GM06990 (cell line): Measurements from ENCODE around the gene MKLN1.

Experiments
- DNase-seq: peaks from one replicate; pipeline ENCODE4 v3.0.0-alpha.2; 2011; ENCODE audit not compliant: insufficient read length; ENCODE audit errors: extremely low read depth
- H3K27me3 ChIP-seq: replicated peaks from 2 replicates; pipeline ENCODE4 v1.6.0; 2011; ENCODE audit warnings: low read length; ENCODE audit not compliant: control insufficient read depth, insufficient read depth
- H3K36me3 ChIP-seq: 2 replicates; pipeline ENCODE4 v1.5.1; 2011; ENCODE audit warnings: low read length; ENCODE audit not compliant: control insufficient read depth, insufficient read depth
- H3K4me3 ChIP-seq: replicated peaks from 2 replicates; pipeline ENCODE4 v1.5.1; 2011; ENCODE audit warnings: low read depth, mild to moderate bottlenecking, control low read depth, low read length
- TF ChIP-seq, protein P1 (sequence below): IDR thresholded peaks from 2 replicates; pipeline ENCODE4 v1.5.1; 2011; ENCODE audit warnings: low read length, control low read depth, mild to moderate bottlenecking, inconsistent platforms; ENCODE audit not compliant: insufficient read depth, poor library complexity, severe bottlenecking

The MKLN1 gene

DNA sequence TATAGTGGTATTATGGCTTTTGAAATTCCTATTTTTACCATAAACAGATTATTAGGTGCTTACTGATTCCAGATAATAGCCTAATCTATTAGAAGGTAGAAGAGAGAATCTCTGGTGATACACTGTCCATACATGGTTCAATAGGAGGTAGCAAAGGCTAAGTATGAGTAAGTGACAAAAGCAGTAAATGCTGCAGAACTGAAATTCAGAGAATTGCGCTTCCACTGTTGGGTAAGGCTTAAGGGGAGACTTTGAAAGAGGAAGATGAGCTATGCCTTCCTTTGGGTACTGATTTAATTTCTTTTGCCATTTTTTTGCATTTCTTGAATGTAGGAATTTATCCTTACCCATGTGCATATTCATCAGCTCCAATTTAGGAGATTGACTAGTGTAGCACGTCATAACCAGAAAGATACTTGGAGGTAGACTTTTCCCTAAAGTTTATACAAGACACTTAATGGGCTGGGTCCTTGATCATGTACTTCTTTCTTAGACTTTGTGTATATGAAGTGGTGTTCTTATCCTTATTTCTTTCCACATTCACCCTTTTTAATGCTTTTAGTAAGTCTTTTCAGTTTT lies 15.3 kb downstream of the MKLN1 start:
- H3K4me3 ChIP-seq: no peak overlapping the region
- TF ChIP-seq, protein P1, sequence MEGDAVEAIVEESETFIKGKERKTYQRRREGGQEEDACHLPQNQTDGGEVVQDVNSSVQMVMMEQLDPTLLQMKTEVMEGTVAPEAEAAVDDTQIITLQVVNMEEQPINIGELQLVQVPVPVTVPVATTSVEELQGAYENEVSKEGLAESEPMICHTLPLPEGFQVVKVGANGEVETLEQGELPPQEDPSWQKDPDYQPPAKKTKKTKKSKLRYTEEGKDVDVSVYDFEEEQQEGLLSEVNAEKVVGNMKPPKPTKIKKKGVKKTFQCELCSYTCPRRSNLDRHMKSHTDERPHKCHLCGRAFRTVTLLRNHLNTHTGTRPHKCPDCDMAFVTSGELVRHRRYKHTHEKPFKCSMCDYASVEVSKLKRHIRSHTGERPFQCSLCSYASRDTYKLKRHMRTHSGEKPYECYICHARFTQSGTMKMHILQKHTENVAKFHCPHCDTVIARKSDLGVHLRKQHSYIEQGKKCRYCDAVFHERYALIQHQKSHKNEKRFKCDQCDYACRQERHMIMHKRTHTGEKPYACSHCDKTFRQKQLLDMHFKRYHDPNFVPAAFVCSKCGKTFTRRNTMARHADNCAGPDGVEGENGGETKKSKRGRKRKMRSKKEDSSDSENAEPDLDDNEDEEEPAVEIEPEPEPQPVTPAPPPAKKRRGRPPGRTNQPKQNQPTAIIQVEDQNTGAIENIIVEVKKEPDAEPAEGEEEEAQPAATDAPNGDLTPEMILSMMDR: no peak
- DNase-seq: no peak
- H3K36me3 ChIP-seq: no peaks in the 10 kb centered on the region
- H3K27me3 ChIP-seq: no peaks in the 10 kb centered on the region

DNA sequence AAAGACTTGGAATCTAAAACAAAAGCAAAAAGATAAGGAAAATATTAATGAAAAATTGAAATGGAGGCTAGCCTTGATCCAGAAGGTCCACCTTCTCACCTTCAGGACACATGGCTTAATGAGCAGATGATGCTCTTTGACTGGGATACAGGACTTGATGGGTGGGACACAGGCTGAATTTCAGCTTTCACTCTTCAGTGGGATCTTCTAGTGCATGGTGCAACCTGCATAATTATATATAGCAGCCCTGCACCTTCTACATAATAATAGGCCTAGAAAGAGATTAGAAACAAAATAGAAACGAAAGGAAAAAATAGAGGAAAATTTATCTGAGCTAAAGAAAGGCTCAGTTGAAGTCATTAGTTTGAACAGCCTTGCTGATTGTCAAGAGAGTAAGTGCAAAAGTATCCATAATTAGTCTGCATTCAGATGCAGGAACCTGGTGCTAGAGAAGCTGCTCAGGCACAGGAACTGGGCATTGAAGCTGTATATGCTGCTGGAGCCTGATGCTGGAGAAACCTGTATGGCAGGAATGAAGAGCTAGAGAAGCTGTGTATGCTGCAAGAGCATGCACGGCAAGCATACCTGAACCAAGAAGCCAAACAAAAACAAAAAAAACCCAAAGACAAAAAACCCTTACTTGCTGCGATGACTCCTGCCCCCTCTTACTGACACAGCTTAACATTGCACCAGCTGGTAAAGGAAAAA lies 19.4 kb downstream of the MKLN1 start:
- H3K27me3 ChIP-seq: no peaks in the 10 kb centered on the region
- TF ChIP-seq, protein P1: no peak
- no peaks in the 10 kb centered on the region for H3K36me3 ChIP-seq
- no peak overlapping the region for H3K4me3 ChIP-seq
- no peak for DNase-seq

DNA sequence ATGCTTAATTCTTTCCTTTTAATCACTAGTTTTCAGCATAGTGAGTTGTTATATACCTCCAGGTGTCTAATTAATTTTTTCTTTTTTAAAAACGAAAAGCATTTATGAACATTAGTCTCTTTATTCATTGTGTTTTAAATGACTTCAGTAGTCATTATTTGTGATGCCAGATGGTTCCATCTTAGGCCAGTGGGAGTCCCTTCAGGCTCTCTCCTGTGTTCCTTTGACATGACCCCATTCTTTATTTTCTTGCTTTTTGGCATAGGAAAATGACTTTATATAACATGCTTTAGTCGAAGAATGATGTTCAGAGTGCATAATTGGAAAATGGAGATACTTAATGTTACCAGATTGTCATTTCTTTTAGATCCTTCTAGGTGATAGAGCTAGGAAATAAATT lies 24.4 kb downstream of the MKLN1 start:
- Histone ChIP-seq H3K4me3 (no peak overlapping the region), H3K27me3 (no peaks in the 10 kb centered on the region), H3K36me3 (no peaks in the 10 kb centered on the region)
- no peak for DNase-seq
- TF ChIP-seq, protein P1: no peak

DNA sequence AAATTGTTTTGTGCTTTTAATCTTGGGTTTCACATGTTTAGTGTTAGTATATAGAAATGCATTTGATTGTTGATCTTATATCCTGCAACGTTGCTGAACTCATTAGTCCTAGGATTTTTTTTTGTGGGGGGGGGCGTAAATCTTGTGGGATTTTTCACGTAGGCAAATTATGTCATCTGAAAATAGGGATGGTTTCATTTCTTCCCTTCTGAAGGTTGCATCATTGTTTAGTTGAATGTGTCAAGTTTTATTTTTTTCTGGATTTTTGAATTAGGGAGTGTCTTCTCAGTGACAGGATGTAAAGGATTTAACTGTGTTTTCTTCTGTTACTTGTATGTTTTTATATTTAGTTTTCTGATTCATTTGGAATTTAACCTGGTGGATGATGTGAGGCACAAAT lies 26.7 kb downstream of the MKLN1 start:
- H3K27me3 ChIP-seq: no peaks in the 10 kb centered on the region
- H3K4me3 ChIP-seq: no peak overlapping the region
- no peaks in the 10 kb centered on the region for H3K36me3 ChIP-seq
- no peak for DNase-seq
- TF ChIP-seq, protein P1: no peak

DNA sequence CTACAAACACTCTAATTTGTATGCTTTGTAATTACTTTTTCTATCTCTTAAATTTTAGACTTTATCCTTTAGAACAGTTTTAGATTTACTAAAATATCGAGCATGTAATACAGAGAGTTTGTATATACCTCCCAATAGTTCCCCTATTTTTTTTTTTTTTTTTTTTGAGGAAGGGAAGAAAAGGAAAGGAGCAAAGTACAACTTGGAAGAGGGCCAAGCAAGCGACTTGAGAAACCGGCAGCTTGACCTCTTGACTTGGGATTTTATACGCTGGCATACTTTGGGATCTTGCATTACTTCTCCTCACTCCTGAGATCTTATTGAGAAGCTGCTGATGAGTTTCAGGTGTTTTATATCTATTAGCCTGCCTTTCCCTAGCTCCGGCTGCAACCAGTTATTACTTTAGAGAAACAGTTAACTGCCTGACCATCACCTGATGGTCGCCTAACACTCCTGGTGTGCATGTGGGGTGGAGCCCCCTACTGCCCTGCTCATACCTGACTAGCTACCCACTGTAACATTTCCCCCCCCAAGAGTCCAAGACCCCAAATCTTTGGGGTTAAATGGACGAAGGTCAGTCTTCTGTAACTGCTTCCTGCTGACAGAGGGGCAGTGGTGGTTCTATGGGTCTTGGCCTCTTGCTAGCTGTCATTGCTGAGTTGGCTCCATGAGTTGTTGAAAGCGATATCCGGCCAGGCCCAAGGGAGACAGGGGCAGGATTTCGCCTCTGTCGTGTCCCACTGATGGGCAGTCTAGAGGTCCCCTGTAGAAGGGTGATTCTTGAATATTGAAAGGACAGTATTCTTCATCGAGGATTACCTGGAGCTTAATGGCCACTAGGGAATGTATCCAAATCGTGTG lies 28.5 kb downstream of the MKLN1 start:
- Histone ChIP-seq H3K4me3 (no peak overlapping the region), H3K36me3 (no peaks in the 10 kb centered on the region), H3K27me3 (no peaks in the 10 kb centered on the region)
- TF ChIP-seq, protein P1: no peak
- DNase-seq: no peak
